ENCODE results near the gene ZDHHC3. TPM values are rescaled to one million over a fixed set of nuclear protein-coding genes. Genes with fewer than 3 reads are reported as not detected.

The ZDHHC3 gene
- total and polyA plus RNA-seq, 4 donors = 15.4 to 43.0 (median 24.4) TPM

DNA sequence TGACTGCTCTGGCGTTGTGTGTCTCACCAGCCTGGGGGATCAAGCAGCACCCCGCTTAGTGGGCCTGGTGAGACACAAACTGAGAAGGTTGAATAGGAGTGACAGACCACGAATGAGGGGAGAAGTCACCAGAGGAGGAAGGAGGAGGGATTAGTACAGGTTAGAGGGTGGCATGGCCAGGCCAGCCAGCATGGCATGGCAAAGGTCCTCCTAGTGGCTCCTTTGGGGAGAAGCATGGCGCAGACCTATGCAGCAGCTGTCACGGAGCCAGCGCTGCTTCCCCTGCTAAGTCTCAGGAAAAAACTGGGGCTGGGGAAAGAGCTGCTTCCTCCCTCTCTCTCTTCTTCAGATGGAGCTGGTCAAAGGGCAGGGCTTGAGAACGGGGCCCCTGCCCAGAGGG is 48.6 kb downstream of the ZDHHC3 start (continued):
- TF ChIP-seq RXRA (IDR thresholded peaks at IDR 0.05) (no peak), HNF4G (IDR thresholded peaks at IDR 0.05) (no peak), TAF1 (conservative IDR thresholded peaks at IDR 0.05) (no peak), HNF4A (conservative IDR thresholded peaks at IDR 0.05) (no peak), RAD21 (IDR thresholded peaks at IDR 0.05) (no peak), GABPA (IDR thresholded peaks at IDR 0.05 in 1 of 2, conservative IDR thresholded peaks at IDR 0.05 in 1 of 2) (no peak), JUND (IDR thresholded peaks at IDR 0.05) (no peak)

- TF ChIP-seq YY1 (IDR thresholded peaks at IDR 0.05) (no peak), MAX (IDR thresholded peaks at IDR 0.05) (no peak), EGR1 (IDR thresholded peaks at IDR 0.05; ENCODE audit: low read depth in 2 of 2) (no peak), RAD21 (IDR thresholded peaks at IDR 0.05) (no peak), CTCF (IDR thresholded peaks at IDR 0.05; ENCODE audit: low read depth, low read length, missing input control) (no peak), FOXA2 (IDR thresholded peaks at IDR 0.05) (no peak), HNF4G (IDR thresholded peaks at IDR 0.05) (no peak), TAF1 (conservative IDR thresholded peaks at IDR 0.05) (no peak), ATF3 (IDR thresholded peaks at IDR 0.05) (no peak), JUND (IDR thresholded peaks at IDR 0.05) (no peak), HNF4A (conservative IDR thresholded peaks at IDR 0.05) (no peak), SP1 (IDR thresholded peaks at IDR 0.05) (no peak), NR2F2 (IDR thresholded peaks at IDR 0.05) (no peak), FOXA1 (IDR thresholded peaks at IDR 0.05) (no peak), GABPA (IDR thresholded peaks at IDR 0.05 in 1 of 2, conservative IDR thresholded peaks at IDR 0.05 in 1 of 2) (no peak), ZBTB33 (IDR thresholded peaks at IDR 0.05) (no peak)
- TF ChIP-seq, protein P1, sequence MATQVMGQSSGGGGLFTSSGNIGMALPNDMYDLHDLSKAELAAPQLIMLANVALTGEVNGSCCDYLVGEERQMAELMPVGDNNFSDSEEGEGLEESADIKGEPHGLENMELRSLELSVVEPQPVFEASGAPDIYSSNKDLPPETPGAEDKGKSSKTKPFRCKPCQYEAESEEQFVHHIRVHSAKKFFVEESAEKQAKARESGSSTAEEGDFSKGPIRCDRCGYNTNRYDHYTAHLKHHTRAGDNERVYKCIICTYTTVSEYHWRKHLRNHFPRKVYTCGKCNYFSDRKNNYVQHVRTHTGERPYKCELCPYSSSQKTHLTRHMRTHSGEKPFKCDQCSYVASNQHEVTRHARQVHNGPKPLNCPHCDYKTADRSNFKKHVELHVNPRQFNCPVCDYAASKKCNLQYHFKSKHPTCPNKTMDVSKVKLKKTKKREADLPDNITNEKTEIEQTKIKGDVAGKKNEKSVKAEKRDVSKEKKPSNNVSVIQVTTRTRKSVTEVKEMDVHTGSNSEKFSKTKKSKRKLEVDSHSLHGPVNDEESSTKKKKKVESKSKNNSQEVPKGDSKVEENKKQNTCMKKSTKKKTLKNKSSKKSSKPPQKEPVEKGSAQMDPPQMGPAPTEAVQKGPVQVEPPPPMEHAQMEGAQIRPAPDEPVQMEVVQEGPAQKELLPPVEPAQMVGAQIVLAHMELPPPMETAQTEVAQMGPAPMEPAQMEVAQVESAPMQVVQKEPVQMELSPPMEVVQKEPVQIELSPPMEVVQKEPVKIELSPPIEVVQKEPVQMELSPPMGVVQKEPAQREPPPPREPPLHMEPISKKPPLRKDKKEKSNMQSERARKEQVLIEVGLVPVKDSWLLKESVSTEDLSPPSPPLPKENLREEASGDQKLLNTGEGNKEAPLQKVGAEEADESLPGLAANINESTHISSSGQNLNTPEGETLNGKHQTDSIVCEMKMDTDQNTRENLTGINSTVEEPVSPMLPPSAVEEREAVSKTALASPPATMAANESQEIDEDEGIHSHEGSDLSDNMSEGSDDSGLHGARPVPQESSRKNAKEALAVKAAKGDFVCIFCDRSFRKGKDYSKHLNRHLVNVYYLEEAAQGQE (IDR thresholded peaks at IDR 0.05) = no peak
- Histone ChIP-seq H3K4me3 (ENCODE audit: low read depth in 1 of 3, low read length in 3 of 3) (no peak overlapping the region), H3K9me3 (ENCODE audit: control insufficient read depth in 4 of 4, low read length in 3 of 4) (no peaks in the 10 kb centered on the region), H3K27me3 (ENCODE audit: control insufficient read depth in 4 of 4, insufficient read depth in 4 of 4, low read length in 3 of 4) (no peaks in the 10 kb centered on the region), H3K36me3 (ENCODE audit: control insufficient read depth in 4 of 4, insufficient read depth in 3 of 4, low read depth in 1 of 4, low read length in 3 of 4) (peaks cover 12 to 53% (median 22%) of the 10 kb centered on the region in 4 donors), H3K27ac (ENCODE audit: low read depth in 1 of 2, low read length in 2 of 2) (no peak overlapping the region), H3K9ac (ENCODE audit: low read depth in 1 of 2, low read length in 2 of 2) (no peak overlapping the region), H3K4me1 (ENCODE audit: control insufficient read depth in 4 of 4, insufficient read depth in 4 of 4, low read length in 3 of 4) (no peaks in the 10 kb centered on the region)
- 95% methylated on average over 7 of the region's 7 CpGs for WGBS
- DNase-seq (ENCODE audit: low spot score) = peak; percentile 77
These were observed 49.1 kb downstream of the ZDHHC3 start for GRCh38 chr3:44926921-44927320.

Data from liver (tissue), 9 donors.